MCF 10A (cell line): ENCODE results near the gene BRSK1. TPM values are rescaled to one million over a fixed set of nuclear protein-coding genes. Genes with fewer than 3 reads are reported as not detected.

ENCODE experiments used
- BruUV-seq: library from RNA; stranded (reverse); fragments of 400-500 nt; replicated peaks from 2 replicates; lab custom pipeline; 2021; lab: Mats Ljungman, UMichigan
- CTCF ChIA-PET: fragments of 300-600 bp; sonication (Branson Sonifier 250); formaldehyde crosslinking; extraction: SDS; loops from one replicate; lab custom pipeline; 2021; ENCODE audit warnings: antibody characterized with exemption, inconsistent platforms; lab: Yijun Ruan, JAX
- POLR2A ChIA-PET: fragments of 300-600, 350-650 bp; sonication (Branson Sonifier 250); formaldehyde crosslinking; extraction: SDS; loops from one replicate; lab custom pipeline; 2020; ENCODE audit warnings: antibody characterized with exemption, inconsistent platforms; lab: Yijun Ruan, JAX
- DNase-seq: peaks from one replicate; pipeline ENCODE4 v3.0.0-alpha.2; 2018; ENCODE audit not compliant: unreplicated experiment
- H3K27ac Mint-ChIP-seq: one replicate; pipeline ENCODE4 v1.8.0; 2022; ENCODE audit warnings: mild to moderate bottlenecking, low read depth, mixed read lengths; ENCODE audit not compliant: unreplicated experiment
- H3K27me3 Mint-ChIP-seq: one replicate; pipeline ENCODE4 v1.8.0; 2022; ENCODE audit warnings: mixed read lengths; ENCODE audit not compliant: insufficient read depth, unreplicated experiment
- H3K36me3 Mint-ChIP-seq: one replicate; pipeline ENCODE4 v1.8.0; 2022; ENCODE audit warnings: mild to moderate bottlenecking, moderate library complexity, mixed read lengths; ENCODE audit not compliant: insufficient read depth, unreplicated experiment
- H3K4me1 Mint-ChIP-seq: one replicate; pipeline ENCODE4 v1.8.0; 2022; ENCODE audit warnings: mixed read lengths; ENCODE audit not compliant: insufficient read depth, unreplicated experiment
- H3K4me3 Mint-ChIP-seq: one replicate; pipeline ENCODE4 v1.8.0; 2022; ENCODE audit warnings: mild to moderate bottlenecking, moderate library complexity, mixed read lengths; ENCODE audit not compliant: unreplicated experiment
- H3K9me3 Mint-ChIP-seq: one replicate; pipeline ENCODE4 v1.8.0; 2022; ENCODE audit warnings: mixed read lengths; ENCODE audit not compliant: unreplicated experiment
- intact Hi-C: fragments of 100-400 bp; cut with micrococcal nuclease; formaldehyde crosslinking; loops from 2 replicates; pipeline ENCODE4 v1.14.1; 2022
- total RNA-seq: library from RNA; stranded (reverse); gene quantifications from 2 replicates; pipeline ENCODE4 v1.2.3, GENCODE V29; 2022
- TF ChIP-seq, protein P1 (sequence below): fragments of 200-600 bp; IDR thresholded peaks from one replicate; pipeline ENCODE4 v1.8.0; 2022; ENCODE audit warnings: antibody characterized with exemption, mild to moderate bottlenecking; ENCODE audit not compliant: unreplicated experiment

BRSK1 gene
- total RNA-seq, 1 experiment from 2014 or later: 5.1 TPM

DNA sequence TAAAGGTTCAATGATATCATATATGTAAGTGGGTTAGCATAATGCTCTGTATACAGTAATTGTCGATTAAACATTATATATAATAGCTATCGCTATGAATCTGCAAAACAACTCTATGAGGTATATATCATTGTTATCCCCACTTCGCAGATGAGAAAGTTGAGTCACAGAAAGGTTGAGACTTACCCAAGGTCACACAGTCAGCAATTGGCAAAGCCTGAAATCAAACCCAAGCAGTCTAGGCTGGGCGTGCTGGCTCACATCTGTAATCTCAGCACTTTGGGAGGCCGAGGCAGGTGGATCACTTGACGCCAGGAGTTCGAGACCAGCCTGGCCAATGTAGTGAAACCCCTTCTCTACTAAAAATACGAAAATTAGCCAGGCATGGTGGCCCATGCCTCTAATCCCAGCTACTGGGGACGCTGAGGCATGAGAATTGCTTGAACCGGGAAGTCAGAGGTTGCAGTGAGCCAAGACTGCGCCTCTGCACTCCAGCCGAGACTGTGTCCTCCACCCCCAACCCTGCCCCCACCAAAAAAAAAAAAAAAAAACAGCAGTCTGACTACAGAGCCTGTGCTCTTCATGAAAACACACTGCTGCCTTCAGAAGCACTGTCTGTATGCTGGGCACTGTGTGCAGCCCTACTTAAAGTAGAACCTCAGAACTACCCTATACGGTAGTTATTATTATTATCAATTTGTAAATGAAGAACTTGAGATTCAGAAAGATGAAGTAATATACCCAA, 5.2 kb upstream of the BRSK1 start:
- Mint-ChIP-seq H3K9me3 (no peaks in the 10 kb centered on the region), H3K4me1 (peaks cover 31% of the 10 kb centered on the region), H3K4me3 (peak overlapping the region; percentile 96), H3K27me3 (peaks cover 6% of the 10 kb centered on the region), H3K36me3 (peaks cover 16% of the 10 kb centered on the region), H3K27ac (peak overlapping the region; percentile 100)
- intact Hi-C loops: no loop called here
- ChIA-PET CTCF (interaction anchor here (0.6 to 1.7 kb wide), 5 partner anchors 24 to 189 kb away, joined by 3 to 7 read pairs (median 4); no protein-coding TSS in a partner anchor), POLR2A (interaction anchor here (0.6 to 1.9 kb wide), 8 partner anchors 13 to 183 kb away, joined by 3 to 28 read pairs (median 4); partner anchors contain the start of genes DNAAF3, PPP1R12C and PPP6R1)
- no TSS peak for BruUV-seq
- TF ChIP-seq, protein P1, sequence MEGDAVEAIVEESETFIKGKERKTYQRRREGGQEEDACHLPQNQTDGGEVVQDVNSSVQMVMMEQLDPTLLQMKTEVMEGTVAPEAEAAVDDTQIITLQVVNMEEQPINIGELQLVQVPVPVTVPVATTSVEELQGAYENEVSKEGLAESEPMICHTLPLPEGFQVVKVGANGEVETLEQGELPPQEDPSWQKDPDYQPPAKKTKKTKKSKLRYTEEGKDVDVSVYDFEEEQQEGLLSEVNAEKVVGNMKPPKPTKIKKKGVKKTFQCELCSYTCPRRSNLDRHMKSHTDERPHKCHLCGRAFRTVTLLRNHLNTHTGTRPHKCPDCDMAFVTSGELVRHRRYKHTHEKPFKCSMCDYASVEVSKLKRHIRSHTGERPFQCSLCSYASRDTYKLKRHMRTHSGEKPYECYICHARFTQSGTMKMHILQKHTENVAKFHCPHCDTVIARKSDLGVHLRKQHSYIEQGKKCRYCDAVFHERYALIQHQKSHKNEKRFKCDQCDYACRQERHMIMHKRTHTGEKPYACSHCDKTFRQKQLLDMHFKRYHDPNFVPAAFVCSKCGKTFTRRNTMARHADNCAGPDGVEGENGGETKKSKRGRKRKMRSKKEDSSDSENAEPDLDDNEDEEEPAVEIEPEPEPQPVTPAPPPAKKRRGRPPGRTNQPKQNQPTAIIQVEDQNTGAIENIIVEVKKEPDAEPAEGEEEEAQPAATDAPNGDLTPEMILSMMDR: no peak
- no peak for DNase-seq

DNA sequence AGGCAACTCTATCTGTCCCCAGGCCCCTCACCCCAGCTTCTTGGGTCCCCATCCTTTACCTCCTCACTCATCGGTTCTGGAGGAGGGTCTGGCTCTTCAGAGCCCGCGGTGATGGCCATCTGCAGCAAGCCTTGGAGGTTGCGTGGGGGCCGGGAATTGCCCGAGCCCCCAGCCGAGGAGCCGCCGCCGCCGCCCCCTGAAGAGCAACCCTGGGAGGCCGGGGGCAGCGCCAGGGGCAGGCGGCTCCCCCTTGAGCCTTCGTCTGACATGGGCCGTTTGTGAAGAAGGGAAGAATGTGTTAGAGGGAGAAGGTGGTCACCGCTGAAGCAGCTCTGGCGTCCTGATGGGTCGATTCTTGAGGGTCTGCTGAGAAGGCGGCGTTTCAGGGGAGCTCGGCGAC, 4.5 kb upstream of the BRSK1 start:
- TF ChIP-seq, protein P1: no peak
- peak overlapping the region; percentile 100 for H3K27ac Mint-ChIP-seq
- H3K9me3 Mint-ChIP-seq: no peaks in the 10 kb centered on the region
- H3K4me1 Mint-ChIP-seq: peaks cover 34% of the 10 kb centered on the region
- peak overlapping the region; percentile 96 for H3K4me3 Mint-ChIP-seq
- intact Hi-C loops: no loop called here
- POLR2A ChIA-PET: interaction anchor here (0.6 to 1.9 kb wide), 10 partner anchors 12 to 197 kb away, joined by 3 to 28 read pairs (median 4); partner anchors contain the start of genes DNAAF3, PPP6R1, SYT5 and TMEM238
- peaks cover 12% of the 10 kb centered on the region for H3K27me3 Mint-ChIP-seq
- CTCF ChIA-PET: interaction anchor here (0.6 to 2.7 kb wide), 5 partner anchors 12 to 189 kb away, joined by 3 to 20 read pairs (median 5); no protein-coding TSS in a partner anchor
- no peak for DNase-seq
- peaks cover 13% of the 10 kb centered on the region for H3K36me3 Mint-ChIP-seq
- BruUV-seq: TSS peak; percentile 46

DNA sequence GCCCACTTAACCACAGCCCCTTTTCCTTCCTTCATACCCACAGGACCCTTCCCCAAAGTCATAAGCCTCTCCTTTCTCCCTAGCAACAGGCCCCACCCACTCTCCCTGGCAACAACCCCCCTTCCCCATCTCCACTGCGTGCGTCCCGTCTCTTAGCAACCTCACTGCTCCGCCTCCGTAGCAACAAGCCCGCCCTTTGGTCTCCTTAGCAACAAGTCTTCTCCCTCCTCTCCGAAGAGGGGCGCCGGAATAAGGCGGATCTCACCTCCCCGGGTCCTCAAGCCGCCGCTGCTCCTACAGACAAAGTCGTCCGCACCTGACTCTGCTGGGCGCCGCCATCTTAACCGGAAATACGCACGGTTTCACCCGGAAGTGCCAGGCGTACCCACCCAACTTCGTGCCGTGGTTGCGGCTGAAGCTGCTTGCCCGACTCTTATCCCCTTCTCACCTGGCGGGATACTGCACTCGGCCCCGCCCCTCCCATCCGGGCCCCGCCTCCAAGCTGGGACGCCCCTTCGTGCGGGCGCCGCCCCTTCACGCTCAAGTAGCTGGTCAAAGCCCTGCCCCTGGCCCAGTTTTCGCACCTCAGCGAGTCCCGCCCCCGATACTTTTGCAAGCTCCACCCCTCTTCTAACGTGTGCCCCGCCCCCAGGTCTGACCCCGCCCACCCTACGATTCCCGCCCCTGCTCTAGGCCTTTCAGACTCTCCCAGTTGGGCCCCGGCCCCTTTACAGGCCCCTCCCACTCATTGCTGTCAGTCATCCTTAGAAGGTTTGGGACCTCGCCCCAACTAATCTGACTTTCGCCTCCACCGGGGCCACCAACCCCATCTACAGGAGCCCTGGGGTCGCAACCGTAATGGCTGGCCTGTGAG, 3.8 kb upstream of the BRSK1 start, which contains the start of gene HSPBP1:
HSPBP1 (minus strand) TSS at position 341 of the 874 bp plus-strand sequence. CDS start 502 bp downstream, outside the sequence.
- peaks cover 34% of the 10 kb centered on the region for H3K4me1 Mint-ChIP-seq
- POLR2A ChIA-PET: interaction anchor here (0.7 to 1.9 kb wide), 15 partner anchors 12 to 355 kb away, joined by 3 to 28 read pairs (median 4); partner anchors contain the start of genes DNAAF3, KMT5C, PPP6R1 and SYT5
- H3K4me3 Mint-ChIP-seq: peak within 1 kb of the TSS; percentile 96
- H3K9me3 Mint-ChIP-seq: no peaks in the 10 kb centered on the region
- peak; percentile 98 for DNase-seq
- peaks cover 13% of the 10 kb centered on the region for H3K36me3 Mint-ChIP-seq
- BruUV-seq: no TSS peak
- H3K27ac Mint-ChIP-seq: peak within 1 kb of the TSS; percentile 100
- TF ChIP-seq, protein P1: no peak
- peaks cover 12% of the 10 kb centered on the region for H3K27me3 Mint-ChIP-seq
- CTCF ChIA-PET: interaction anchor here (0.6 to 2.7 kb wide), 6 partner anchors 12 to 188 kb away, joined by 3 to 20 read pairs (median 4); partner anchors contain the start of gene PPP6R1
- intact Hi-C loops: no loop called here
